ENCODE measurements around the gene PHF10.
"Not testable (repeated sequence)": the region's sequence is repeated elsewhere in the genome, so short reads cannot be mapped to it uniquely, and the experiment has no call there.

The PHF10 gene

DNA sequence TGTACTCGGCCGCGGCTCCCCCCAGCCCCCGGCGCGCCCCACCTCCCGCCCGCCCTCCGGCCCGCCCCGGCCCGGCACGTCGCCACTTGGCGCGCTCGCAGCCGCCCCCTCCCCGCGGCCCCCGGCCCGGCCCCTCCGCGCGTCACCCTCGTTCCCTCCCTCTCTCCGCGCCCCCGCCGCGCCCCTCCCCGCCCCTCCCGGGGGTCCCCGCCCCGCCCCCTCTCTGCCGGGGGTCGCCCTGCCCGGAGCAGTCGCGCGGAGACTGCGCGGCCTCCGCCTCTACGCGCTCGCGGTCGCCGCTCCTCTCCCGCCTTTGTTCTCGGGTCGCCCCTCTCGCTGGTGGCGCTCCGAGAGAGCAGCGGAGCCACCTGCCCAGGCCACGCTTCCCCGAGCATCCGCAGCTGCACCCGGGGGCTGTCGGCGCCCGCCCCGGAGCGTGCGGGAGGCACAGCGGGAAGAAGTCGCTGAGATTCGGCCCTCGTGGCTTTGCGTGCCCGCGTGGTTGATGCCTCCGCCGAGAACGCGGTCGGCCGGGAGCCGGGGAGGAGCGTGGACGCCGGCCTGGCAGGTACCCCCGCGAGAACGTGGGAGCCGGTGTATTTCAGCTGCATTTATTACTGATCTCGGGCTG is at the start of gene PHF10:
TSS of gene PHF10 (minus strand) at position 7 of the 631 bp plus-strand sequence. CDS start 569 bp downstream, outside the sequence.
- peak; percentile 77 for DNase-seq

DNA sequence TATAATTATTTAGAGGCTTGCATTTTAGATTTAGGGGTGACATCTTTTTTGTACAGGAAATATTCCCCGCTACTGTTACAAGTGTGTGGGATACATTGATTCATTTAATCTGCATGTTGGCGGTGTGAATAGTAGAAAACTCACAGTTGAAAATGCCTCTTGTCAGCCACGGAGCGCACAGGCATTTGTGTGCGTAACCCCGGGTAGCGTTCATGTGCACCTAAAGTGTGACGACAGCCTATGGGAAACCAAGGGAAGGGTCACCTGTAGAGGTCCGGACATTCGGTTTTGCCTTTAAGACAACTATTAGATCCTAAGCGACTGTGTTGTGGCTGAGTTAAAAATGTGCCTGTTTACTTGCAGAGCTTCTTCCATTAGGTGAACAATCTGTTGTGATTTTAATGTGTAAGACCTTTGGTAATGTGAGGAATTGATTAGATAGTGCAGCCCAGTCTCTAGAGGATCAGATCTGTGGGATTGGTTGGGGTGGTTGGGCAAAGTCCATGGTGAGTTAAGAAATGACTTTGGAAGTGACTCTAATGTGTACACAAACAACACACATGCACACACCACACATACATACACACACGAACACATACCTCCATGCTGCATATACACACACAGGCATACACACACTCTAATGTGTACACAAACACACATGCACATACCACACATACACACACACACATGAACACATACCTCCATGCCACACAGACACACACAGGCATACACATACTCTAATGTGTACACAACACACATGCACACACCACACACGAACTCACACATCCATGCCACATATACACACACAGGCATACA is 42.8 kb upstream of the PHF10 start:
- no peak for DNase-seq

DNA sequence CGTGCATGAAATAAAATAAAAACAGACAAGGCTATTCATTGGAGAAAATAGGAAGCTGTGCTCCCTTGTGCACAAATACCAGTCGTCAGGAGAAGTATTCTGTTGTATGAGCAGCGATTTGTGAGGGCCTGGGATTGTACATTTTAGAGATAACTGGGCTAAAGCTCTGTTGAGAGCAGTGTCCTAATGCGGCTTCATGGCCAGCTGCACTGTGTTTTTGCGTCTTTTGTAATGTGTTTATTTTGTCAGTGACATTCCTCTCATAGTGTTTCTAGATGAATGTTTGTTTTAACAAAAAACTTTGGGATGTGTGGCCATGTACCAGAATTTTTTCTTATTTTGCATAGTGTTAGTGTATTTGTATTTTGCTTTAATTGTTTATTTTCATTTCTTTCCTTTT is 41.9 kb upstream of the PHF10 start:
- no peak for DNase-seq

DNA sequence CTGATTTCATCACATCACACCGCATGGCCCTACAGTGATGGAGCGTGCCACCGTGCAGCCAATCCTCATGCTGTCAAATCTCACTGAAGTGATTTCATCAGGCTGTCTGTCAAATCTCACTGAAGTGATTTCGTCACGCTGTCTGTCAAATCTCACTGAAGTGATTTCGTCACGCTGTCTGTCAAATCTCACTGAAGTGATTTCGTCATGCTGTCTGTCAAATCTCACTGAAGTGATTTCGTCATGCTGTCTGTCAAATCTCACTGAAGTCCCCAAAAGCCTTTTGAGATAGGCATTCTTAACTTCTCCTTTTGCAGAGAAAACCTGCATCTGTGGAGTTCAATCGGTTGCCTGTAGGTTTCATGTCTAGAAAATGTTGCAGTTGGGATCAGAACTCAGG is 41.5 kb upstream of the PHF10 start:
- not testable (repeated sequence) for DNase-seq

DNA sequence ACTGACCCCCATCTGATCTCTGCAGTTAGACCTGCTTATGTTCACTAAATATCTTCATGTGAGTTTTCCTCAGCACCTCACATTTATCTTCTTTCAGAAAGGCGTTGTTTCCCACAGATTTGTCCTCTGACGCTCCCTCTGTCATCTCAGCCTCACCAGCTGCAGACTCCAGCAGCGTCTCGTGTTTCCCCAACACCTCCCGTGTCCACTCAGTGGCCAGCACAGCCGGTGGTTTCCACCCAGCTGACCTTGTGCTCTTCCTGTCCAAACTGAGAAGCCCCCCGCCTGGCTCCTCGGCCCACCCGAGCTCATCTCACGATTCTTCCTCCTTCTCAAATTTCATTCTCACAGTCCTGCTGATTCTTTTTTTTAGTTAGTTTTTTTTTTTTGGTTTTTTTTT is 39.6 kb upstream of the PHF10 start:
- DNase-seq: no peak

DNA sequence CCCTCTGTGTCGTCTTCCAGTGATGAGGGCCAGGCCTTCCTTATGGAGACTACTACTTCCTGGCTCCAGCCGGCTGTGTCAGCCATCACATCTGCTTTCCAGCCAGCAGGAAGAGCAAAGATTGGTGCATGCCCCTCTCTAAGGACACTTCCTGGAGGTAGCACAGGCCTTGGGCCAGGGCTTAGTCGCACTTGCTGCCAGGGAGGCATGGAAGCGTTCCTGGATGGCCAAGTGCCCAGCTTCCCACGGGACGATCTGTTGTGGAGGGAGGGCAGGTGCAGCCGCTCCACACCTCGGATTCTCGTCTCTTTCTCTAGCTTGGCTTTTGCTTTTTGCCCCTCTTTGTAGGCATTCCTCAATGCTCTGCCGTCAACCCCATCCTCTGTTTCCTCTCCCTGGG is 39.0 kb upstream of the PHF10 start:
- no peak for DNase-seq

DNA sequence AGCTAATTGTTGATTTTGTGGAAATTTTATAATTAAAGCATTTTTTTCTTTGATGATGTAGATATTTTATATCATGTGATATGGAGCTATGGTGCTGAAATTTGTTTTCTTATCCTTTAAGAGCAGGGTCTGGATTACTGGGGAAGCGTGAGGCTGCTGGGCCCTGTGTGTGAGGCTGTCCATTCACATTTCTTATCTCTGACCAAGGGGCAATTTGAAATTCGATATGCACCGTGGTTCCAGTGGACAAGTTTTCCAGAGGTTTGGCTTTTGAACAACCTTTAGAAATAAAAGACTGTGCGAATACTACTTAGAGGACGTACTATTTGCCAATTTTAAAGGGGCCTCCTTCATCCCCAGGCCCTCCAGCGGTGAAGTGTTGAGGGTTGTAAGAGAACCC is 30.9 kb upstream of the PHF10 start:
- no peak for DNase-seq

DNA sequence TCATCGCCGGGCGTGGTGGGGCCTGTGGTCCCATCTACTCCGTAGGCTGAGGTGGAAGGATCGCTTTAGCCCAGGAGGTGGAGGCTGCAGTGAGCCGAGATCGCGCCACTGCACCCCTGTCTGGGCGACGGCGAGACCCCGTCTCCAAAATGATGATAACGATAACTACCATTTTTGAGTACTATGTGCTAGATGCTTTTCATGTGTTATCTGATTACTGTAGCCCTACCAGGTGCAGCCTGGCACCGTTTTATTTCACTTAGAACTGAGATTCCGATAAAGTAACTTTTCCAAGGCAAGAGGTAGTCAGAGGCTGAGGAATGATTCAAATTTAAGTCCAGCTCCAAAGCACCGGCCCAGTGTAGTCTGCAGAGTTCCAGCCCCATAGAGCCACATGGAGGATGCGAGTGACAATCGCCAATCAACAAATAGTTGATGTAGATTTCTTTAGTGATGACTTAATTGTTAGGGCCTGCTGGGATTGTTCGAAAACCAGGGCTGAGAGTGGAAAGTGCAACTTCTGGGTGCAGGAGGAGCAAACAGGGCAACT is 27.8 kb upstream of the PHF10 start:
- DNase-seq: no peak

DNA sequence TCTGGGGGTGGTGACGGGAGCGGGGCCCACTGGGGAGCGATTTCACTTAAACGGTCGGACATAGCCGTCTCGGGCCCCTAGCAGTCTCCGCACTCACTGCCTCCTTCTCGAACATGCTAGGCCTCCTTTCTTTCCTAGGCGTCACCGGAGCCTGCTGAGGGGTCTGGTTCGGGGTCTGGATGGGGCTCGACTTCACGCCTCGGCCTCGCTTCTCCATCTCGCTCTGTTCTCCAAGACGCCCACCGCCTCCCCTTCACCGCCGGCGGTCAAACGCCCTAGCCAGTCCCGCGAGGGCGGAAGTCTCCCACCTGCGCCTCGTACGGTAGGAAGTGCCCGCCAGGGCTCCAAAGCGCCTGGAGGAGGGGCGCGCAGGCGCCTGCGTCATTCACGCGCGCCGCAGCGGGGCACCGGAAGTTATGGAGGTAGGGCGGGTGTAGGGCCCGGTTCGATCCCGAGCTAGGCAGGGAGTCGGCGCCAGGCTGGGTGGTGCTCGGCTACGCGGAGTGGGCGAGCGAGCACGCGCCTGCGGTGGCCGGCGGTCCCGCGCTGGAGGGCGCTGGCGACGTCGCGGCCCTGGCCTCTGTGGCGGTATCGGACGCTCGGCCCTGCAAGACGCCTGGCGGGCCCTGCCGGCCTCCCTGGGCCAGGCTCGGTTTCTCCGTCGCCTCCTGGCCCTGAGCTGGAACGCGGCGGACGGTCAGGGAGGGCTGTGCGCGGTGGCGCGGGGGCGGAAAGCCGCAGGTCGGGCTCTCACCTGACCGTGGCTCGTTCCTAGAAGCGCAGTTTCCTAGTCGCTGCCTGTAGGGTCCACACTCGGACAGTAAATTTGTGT is 27.2 kb upstream of the PHF10 start, which contains the start of the genes DYNLT2 and ERMARD:
TSS of gene DYNLT2 (minus strand) at position 331 of the 832 bp plus-strand sequence. CDS start at position 217, 114 bp downstream.
TSS of gene ERMARD (plus strand) at position 381 of the 832 bp plus-strand sequence. CDS start at position 417, 36 bp downstream.
- DNase-seq: peak; percentile 98

DNA sequence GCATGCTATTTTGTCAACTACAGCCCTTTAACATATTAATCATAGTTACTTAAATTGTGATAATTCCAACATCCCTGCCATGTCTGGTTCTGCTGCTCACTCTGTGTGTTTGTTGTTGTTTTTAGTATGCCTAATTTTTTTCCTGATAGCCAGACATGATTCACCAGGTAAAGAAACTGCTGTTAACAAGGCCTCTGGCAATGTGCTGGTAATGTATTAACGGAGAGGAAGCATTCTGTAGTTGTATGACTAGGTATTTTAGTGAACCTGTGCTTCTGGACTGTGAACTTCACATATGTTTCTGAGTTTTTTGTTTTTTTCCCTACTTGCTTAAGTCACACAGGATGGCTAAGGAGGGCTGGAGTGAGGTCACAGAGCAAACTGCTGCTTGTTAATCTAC is 22.3 kb upstream of the PHF10 start:
- no peak for DNase-seq

DNA sequence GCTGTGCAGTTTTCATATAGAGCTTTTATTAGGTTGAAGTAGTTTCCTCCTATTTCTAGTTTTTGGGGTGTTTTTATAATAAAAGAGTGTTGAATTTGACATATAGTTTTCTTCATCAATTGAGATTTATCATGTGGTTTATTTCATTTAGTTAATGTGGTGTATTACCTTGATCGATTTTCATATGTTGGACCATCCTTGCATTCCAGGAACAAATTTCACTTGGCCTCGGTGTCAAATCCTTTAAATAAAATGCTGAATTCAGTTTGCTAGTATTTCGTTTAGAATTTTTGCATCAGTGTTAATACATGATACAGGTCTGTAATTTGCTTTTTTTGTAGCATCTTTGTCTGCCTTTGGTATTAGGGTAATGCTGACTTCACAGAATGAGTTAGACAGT is 21.1 kb upstream of the PHF10 start:
- no peak for DNase-seq

DNA sequence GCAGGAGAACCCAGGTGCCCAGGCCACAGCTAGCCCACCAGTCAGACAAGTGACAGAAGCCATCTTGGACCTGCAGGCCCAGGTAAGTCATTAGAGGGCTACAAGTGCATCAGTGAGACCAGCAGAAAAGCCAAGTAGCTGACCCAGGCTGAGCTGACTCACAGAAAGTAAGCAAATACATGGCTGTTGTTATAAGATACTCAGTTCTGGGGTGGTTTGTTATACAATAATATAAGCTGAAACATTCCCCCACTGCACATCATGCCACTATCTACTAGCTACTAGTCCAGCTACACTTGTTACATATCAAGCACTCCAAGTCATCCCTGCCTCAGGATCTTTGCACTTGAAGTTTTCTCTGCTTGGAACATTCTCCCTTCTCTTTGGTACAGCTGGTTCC is 17.0 kb upstream of the PHF10 start:
- DNase-seq: no peak

DNA sequence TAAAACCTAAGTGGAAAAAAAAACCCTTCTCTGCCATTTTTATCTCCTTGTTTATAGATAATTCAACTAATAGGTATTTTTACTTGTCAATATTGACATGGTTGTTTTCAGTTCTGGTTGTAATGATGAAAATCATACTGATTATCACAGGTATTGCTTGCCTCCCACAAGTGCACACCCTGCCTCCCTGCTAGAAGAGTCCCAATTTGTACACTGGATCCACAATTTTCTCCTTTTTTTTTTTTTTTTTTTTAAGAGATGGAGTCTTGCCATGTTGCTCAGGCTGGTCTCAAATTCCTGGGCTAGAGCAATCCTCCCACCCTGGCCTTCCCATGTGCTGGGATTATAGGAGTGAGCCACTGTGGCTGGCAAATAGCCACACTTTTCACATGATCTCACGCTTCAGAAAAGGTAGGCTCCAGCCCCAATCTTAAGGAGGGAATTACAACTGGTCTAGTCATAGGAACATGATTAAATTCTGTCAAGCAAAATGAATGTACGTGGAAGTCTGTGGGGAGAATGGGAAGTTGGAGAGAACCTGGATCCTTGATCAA is 14.8 kb upstream of the PHF10 start:
- no peak for DNase-seq

DNA sequence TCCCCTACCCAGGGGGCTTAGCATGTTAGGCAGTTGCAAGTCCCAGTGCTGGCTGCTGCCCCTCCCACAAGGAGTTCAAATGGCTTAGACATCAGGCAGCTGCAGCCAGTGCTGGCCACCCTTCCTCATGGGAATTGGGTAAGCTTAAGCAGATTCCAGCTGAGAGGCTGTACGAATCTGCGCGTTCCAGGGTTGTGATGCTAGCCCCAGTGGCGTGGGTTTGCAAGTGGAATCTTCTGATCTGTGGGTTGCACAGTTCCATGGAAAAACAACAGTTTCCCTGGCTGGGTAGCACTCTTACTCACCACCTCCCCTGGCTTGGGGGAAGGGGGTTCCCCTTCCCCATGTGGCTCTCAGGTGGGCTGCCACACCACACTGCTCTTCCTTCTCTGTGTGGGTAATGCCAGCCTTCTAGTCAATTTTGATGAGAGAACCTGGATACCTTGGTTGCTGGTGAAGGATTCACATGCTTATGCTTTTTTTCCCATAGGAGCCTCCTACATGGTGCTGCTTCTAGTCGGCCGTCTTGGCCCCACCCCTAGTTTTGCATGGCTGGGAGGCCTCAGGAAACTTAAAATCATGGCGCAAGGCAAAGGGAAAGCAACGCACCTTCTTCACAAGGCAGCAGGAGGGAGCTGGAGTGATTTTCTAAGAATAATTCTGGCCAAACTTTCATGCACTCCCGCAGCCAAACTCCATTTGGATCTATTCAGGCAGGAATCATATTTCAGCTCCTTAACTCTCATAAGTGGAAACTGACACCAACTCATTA is 14.1 kb upstream of the PHF10 start:
- no peak for DNase-seq

DNA sequence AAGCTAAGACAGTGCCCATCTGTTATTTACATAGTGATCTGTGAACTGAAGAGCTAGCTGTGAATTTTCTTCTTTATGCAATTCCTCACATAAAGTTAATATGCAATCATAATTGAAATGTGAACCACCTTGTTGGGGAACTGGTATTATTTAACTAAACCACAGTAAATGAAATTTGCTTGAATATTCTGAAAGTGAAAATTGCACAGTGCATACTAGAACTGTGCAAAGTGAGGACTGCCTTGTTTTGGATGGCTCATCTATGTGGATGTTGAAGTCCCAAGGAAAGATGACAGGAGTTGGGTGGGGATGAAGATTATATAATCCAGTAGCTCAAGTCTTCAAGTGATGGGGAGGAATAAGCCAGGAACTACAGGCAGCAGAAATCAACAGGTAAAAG is 5.7 kb upstream of the PHF10 start:
- no peak for DNase-seq

DNA sequence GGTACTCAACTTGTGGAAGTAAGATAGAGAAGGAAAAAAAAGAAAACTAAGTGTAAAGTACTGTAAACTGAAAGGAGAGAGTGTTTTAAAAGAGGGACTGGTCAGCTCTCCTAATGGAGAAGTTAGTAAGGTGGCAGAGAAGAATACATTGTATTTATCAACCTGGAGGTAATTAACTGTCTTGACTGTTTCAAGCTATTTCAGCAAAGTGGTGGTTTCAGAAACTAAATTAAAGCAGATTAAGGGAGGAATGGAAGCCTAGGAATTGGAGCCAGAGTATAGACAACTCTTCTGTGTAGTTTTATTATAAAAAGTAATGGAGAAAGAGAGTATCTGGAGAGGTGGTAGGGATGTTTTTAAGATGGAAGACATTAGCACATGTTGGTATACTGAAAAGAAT is 2.7 kb upstream of the PHF10 start:
- no peak for DNase-seq

DNA sequence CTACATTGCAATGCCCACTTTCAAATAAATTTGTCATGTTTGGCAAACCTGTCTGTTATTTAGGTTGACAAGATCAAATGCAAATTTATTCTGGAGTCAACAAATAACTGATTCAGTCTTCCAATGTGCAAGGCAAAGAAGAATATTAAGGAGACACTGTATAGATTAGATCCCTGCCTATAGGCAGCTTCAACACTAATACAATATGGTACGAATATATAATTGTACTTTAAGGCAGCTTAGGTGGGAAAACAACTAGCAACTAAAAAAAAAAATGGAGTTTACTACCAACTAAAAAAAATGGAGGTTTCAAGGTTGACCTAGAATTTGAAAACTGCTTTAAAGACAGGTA is 1.7 kb upstream of the PHF10 start:
- DNase-seq: no peak

DNA sequence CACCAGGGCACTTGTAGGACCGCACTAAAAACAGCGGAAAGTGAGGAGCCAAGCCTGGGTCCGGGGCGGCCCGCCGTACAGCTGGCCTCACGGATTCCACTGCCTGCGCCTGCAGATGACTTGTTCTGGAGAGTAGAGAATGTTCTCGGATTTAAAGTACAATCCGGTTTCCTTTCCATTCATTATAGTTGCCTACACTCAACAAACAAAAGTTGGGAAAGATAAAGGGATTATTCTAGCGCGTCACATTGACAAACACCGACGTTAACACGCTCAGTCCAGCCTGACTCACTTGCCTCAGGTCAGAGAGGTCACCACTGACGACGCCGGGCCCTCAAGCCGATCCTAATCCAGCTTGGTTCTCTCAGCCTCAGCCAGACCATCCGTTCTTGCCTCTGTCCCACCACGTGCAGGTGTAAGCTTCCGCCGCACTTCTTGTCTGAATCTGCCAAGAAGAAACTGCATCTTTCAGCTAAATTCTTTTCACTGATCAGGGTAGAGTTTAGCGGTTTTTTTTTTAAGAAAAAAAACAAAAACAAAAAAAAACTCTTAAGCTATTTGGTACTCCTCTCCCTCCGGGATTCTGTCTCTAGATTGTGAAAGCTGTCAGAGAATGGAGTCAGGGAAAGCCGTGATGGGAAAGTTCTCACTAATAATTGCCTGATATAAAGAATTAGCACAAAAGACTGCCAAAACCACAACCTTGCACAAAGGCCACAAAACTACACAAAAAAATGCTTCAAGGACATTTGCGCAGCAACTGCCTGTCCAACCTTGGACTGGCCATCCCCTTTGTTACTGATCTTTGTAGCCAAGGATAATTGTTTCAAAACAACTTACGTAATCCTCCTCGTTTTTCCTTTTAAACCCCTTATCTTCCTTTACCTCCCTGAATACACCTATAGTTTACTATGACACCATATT is 1.1 kb upstream of the PHF10 start:
- DNase-seq: no peak

DNA sequence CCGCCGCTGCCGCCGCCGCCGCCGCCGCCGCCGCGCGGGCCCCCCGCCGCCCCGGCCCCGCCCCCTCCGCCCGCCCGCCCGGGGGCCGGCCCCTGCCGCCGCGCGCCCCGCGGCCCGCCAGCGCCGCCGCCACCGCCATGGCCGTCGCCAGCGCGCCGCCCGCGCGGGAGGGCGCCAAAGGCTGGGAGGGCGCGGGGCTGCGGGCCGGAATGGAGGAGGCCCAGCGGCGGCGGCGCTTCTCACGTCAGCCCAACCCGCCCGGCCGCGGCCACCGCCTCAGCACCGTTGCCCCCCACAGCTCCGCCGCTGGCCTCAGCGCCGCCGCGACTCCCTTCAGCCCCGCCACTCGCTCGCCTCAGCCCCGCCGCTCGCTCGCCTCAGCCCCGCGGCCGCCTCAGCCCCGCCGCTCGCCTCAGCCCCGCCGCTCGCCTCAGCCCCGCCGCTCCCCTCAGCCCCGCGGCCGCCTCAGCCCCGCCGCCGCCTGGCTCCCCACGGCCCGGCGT is 258 bp downstream of the PHF10 start:
- peak; percentile 65 for DNase-seq

DNA sequence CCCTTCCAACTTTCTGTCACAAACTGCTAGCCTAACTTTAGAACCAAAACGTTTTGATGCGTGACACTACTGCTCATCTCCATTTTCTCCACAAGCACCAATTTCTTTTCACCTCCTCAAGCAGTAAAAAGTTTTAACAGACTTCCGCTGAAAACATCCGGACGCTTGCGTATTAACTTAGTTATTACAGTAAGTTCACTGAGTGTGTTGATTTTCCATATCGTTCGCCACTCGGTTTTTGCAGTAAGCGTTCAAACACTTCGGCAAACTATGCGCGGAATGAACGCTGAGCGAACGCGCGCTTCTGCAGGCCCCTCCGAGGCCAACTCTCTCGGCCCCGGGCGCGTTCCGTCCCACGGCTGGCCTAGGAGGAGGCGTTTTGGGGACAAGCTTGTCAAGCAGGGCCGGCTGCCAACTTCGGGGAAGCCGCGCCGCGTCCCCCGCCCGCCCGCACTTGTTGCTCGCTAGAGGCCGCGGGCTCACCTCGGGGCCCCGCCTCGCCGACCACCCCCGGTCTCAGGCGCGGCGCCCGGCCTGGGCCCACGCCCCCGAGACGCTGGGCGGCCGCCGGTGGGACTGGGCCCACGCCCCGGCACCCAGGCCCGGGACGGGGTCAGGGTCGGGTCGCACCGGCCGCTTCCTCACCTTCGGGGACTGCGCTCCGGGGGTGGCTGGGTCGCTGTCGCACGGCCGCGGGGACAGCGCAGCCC is 945 bp downstream of the PHF10 start:
- DNase-seq: peak; percentile 80

Data from activated T-cell treated with anti-CD3 and anti-CD28 coated beads, Interleukin-2, amount 50 U/mL, for 1 hour (primary cell).